A549 (cell line): ENCODE measurements around the gene UTP18.

Experiments used
- CEBPB ChIP-seq, 2 experiments: fragments of >200 bp in 1 of 2; sonication (Bioruptor Twin) in 1 of 2; formaldehyde crosslinking in 1 of 2; IDR thresholded peaks; 2 replicates each; pipeline ENCODE4 v1.6.1; 2012 to 2016
- CTCF ChIP-seq: fragments of >200 bp; sonication (Bioruptor Twin); formaldehyde crosslinking; IDR thresholded peaks from 3 replicates; pipeline ENCODE4 v1.5.1; 2016
- POLR2A ChIP-seq: IDR thresholded peaks from 2 replicates; pipeline ENCODE4 v1.6.1; 2012; ENCODE audit warnings: mild to moderate bottlenecking, low read length
- ZC3H11A ChIP-seq: fragments of 450-650 bp; IDR thresholded peaks from 2 replicates; pipeline ENCODE4 v1.6.1; 2014; ENCODE audit warnings: antibody characterized with exemption, mild to moderate bottlenecking

DNA sequence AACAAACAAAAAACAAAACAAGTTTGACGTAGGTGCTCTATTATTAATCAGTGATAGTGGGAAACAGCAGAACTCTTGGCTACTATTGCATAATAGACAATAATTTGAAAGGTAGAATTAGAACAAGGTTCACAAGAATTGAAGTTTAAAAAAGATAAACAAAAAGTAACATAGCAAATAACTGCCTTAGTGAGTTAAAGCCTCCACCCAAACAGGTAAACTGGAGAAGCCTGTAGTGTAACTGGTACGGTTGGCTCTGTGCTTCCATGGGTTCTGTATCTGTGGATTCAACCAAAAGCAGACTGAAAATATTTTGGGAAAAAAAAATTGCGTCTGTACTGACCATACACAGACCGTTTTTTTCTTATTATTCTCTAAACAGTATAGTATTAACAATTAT is 39.0 kb upstream of the UTP18 start:
- no peak for TF ChIP-seq CTCF
- no peak for TF ChIP-seq CEBPB (IDR thresholded peaks at IDR 0.05)
- TF ChIP-seq POLR2A: no peak
- TF ChIP-seq ZC3H11A: no peak
